Panc1 (cell line): ENCODE measurements around the gene GRAMD4.

ENCODE experiments used
- POLR2AphosphoS5 ChIP-seq: IDR thresholded peaks from 2 replicates; pipeline ENCODE4 v1.6.1; 2012; ENCODE audit warnings: mild to moderate bottlenecking, low read depth, low read length, moderate library complexity
- SIN3A ChIP-seq: IDR thresholded peaks from 2 replicates; pipeline ENCODE4 v1.6.1; 2012; ENCODE audit warnings: low read depth, mild to moderate bottlenecking, low read length, moderate library complexity, borderline replicate concordance; ENCODE audit not compliant: insufficient read depth
- TCF7L2 ChIP-seq: IDR thresholded peaks from 2 replicates; pipeline ENCODE4 v1.6.1; 2011; ENCODE audit warnings: mild to moderate bottlenecking, low read depth, low read length, inconsistent platforms
- TF ChIP-seq, protein P1 (sequence below): fragments of 450-650 bp; IDR thresholded peaks from 2 replicates; pipeline ENCODE4 v1.5.1; 2017; ENCODE audit warnings: mild to moderate bottlenecking
- TF ChIP-seq, protein P2 (sequence below), 2 experiments: IDR thresholded peaks; 2 replicates each; pipeline ENCODE4 v1.6.1; 2011 to 2012; ENCODE audit warnings: low read depth in 2 of 2, control low read depth in 1 of 2, low read length in 1 of 2, mild to moderate bottlenecking in 1 of 2, moderate library complexity in 1 of 2; ENCODE audit not compliant: insufficient read depth in 1 of 2

DNA sequence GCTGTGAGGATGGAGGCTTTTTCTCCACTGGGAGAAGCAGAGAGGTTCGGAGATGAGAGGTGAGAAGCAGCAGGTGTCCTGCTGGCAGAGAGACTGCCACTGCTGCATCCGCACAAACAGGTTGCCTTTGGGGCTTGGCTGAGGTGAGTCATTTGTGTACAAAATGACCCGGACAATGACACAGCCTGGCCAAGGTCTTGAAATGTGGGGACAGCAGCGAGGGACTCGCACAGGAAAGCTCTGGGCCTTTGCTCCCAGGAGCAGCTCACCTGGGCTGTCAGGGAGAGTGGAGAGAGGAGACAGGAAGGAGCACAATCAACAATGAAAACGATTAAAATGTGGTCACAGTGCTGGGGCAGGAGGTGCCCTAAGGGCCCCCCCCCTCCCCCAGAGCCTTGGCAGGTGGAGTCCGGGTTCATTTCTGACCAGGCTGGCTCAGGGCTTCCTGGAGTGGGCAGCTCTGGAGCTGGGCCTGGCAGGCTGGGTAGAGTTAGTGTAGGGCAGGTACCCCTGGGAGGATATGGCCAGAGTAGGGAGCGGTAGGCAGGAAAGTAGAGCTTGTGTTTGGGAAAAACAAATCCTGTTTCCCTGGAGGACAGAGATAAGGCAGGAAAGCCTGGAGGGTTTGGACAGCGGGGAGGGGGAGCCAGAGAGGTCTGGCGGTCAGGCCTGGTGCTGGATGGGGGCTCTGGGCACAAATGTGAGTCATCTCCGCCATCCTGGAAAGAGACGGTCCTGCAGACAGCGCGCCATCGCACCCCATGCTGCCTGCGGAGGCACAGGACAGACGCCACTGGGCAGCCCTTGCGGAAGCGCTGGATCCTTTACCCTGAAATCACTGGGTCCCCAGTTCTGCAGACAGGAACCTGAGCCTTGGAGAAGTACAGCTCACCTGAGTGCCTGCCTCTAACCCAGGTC lies 44.9 kb upstream of the GRAMD4 start:
- TF ChIP-seq, protein P1, sequence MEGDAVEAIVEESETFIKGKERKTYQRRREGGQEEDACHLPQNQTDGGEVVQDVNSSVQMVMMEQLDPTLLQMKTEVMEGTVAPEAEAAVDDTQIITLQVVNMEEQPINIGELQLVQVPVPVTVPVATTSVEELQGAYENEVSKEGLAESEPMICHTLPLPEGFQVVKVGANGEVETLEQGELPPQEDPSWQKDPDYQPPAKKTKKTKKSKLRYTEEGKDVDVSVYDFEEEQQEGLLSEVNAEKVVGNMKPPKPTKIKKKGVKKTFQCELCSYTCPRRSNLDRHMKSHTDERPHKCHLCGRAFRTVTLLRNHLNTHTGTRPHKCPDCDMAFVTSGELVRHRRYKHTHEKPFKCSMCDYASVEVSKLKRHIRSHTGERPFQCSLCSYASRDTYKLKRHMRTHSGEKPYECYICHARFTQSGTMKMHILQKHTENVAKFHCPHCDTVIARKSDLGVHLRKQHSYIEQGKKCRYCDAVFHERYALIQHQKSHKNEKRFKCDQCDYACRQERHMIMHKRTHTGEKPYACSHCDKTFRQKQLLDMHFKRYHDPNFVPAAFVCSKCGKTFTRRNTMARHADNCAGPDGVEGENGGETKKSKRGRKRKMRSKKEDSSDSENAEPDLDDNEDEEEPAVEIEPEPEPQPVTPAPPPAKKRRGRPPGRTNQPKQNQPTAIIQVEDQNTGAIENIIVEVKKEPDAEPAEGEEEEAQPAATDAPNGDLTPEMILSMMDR: no peak
- TF ChIP-seq, protein P2, sequence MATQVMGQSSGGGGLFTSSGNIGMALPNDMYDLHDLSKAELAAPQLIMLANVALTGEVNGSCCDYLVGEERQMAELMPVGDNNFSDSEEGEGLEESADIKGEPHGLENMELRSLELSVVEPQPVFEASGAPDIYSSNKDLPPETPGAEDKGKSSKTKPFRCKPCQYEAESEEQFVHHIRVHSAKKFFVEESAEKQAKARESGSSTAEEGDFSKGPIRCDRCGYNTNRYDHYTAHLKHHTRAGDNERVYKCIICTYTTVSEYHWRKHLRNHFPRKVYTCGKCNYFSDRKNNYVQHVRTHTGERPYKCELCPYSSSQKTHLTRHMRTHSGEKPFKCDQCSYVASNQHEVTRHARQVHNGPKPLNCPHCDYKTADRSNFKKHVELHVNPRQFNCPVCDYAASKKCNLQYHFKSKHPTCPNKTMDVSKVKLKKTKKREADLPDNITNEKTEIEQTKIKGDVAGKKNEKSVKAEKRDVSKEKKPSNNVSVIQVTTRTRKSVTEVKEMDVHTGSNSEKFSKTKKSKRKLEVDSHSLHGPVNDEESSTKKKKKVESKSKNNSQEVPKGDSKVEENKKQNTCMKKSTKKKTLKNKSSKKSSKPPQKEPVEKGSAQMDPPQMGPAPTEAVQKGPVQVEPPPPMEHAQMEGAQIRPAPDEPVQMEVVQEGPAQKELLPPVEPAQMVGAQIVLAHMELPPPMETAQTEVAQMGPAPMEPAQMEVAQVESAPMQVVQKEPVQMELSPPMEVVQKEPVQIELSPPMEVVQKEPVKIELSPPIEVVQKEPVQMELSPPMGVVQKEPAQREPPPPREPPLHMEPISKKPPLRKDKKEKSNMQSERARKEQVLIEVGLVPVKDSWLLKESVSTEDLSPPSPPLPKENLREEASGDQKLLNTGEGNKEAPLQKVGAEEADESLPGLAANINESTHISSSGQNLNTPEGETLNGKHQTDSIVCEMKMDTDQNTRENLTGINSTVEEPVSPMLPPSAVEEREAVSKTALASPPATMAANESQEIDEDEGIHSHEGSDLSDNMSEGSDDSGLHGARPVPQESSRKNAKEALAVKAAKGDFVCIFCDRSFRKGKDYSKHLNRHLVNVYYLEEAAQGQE (IDR thresholded peaks at IDR 0.05; ENCODE audit: insufficient read depth in 1 of 2, low read depth in 2 of 2, low read length in 1 of 2): no peak
- TF ChIP-seq POLR2AphosphoS5 (no peak), SIN3A (no peak), TCF7L2 (no peak)
